ENCODE results near the gene API5. TPM values are rescaled to one million over a fixed set of nuclear protein-coding genes. Genes with fewer than 3 reads are reported as not detected.
A peak's percentile ranks its signal among the peaks of the same experiment; 100 is the strongest.

API5 gene
- total RNA-seq, 1 donor from 2014 or later: 101 TPM

DNA sequence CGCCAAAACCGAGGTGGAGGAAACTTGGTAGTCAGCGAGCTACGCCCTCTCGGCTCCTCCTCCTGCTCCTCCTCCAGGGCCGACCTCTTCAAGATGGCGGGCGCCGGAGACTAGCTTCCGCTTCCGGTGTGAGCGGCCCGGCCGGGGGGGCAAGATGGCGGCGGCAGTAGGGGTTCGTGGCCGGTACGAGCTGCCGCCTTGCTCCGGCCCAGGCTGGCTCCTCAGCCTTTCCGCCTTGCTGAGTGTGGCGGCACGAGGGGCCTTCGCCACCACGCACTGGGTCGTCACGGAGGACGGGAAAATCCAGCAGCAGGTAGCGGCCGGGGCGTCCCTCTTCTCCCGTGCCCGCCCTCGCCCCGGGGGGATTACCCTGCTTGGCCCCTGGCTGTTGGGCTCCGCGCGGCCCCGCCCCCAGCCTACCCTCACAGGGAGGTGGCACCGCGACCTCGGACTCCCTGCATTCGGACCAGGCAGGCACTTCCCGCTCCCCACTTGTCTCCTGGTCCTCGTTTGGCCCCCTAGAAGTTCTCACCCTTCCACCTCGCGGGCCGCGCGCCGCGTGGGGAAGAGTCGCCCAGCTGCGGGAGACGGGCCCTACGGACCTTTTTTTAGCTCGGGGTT lies 47.1 kb downstream of the API5 start, which contains the start of gene TTC17:
Gene TTC17 (plus strand): TSS at position 120 of the 621 bp plus-strand sequence. CDS start 35 bp downstream, at position 155.
- H3K36me3 Mint-ChIP-seq (ENCODE audit: unreplicated experiment): no peaks in the 10 kb centered on the region
- peaks cover 8% of the 10 kb centered on the region for H3K9me3 Mint-ChIP-seq (ENCODE audit: unreplicated experiment)
- TF ChIP-seq, protein P1, sequence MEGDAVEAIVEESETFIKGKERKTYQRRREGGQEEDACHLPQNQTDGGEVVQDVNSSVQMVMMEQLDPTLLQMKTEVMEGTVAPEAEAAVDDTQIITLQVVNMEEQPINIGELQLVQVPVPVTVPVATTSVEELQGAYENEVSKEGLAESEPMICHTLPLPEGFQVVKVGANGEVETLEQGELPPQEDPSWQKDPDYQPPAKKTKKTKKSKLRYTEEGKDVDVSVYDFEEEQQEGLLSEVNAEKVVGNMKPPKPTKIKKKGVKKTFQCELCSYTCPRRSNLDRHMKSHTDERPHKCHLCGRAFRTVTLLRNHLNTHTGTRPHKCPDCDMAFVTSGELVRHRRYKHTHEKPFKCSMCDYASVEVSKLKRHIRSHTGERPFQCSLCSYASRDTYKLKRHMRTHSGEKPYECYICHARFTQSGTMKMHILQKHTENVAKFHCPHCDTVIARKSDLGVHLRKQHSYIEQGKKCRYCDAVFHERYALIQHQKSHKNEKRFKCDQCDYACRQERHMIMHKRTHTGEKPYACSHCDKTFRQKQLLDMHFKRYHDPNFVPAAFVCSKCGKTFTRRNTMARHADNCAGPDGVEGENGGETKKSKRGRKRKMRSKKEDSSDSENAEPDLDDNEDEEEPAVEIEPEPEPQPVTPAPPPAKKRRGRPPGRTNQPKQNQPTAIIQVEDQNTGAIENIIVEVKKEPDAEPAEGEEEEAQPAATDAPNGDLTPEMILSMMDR (IDR thresholded peaks at IDR 0.05; ENCODE audit: partially characterized antibody, unreplicated experiment): no peak
- H3K27me3 Mint-ChIP-seq (ENCODE audit: unreplicated experiment): peaks cover 3% of the 10 kb centered on the region
- H3K4me3 Mint-ChIP-seq (ENCODE audit: unreplicated experiment): peak within 1 kb of the TSS; percentile 97
- H3K4me1 Mint-ChIP-seq (ENCODE audit: low read depth, unreplicated experiment): peaks cover 11% of the 10 kb centered on the region
- peak; percentile 96 for DNase-seq
- peak within 1 kb of the TSS; percentile 91 for H3K27ac Mint-ChIP-seq (ENCODE audit: unreplicated experiment)

DNA sequence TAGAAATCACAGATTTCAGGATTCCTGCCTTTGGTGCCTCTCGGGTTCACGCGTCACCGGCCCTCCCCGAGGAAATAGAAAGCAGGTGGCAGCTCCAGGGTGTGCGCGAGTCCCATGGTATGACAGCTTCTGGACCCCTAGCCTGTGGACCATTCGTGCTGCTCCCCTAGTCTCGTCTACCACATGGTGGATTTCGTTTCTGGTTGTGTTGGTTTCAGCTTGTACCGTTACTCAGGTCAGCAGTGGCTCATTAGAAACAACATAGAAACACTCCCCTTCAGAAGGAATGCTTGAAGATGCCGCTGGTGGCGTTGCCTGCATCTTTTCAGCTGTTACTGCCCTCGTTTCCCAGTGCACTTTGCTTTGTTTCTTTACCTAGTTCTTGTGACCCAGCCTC lies 47.6 kb downstream of the API5 start:
- Mint-ChIP-seq H3K27ac (ENCODE audit: unreplicated experiment) (peak overlapping the region; percentile 91), H3K9me3 (ENCODE audit: unreplicated experiment) (peaks cover 8% of the 10 kb centered on the region), H3K4me3 (ENCODE audit: unreplicated experiment) (peak overlapping the region; percentile 97), H3K27me3 (ENCODE audit: unreplicated experiment) (peaks cover 3% of the 10 kb centered on the region), H3K4me1 (ENCODE audit: low read depth, unreplicated experiment) (peaks cover 11% of the 10 kb centered on the region), H3K36me3 (ENCODE audit: unreplicated experiment) (no peaks in the 10 kb centered on the region)
- TF ChIP-seq, protein P1 (IDR thresholded peaks at IDR 0.05; ENCODE audit: partially characterized antibody, unreplicated experiment): no peak
- no peak for DNase-seq

DNA sequence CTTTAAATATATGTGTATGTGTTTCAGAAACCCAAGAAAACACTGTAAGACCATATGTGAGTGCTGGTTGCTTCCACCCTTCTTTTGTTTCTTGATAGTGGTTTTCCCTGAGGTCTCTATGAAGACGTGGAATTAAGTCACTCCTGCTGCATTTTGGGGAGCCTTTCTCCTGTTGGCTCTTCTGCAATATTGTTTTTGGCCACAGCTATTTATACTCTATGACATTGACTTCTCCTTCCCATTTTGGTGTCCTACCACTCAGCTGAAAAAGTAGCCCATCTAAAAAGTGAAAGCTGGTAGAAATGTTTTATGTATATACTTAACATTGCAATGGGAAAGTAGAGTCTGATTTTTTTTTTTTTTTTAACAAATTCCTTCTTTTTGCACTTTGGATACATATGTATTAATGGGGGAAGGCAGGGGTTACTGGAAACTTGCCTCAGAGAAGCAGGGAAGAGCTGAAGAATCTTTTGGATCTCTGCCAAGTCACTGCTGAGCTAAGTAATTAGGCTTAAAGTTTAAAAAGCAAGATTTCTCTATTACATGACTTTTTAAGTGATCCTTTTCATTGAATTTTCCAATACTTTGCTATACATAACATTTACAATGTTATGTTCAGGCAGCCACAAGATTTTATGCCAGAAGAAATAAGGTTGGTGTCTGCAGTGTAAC lies 48.7 kb downstream of the API5 start:
- Mint-ChIP-seq H3K27ac (ENCODE audit: unreplicated experiment) (no peak overlapping the region), H3K27me3 (ENCODE audit: unreplicated experiment) (peaks cover 3% of the 10 kb centered on the region), H3K4me3 (ENCODE audit: unreplicated experiment) (peak overlapping the region; percentile 97), H3K4me1 (ENCODE audit: low read depth, unreplicated experiment) (peaks cover 11% of the 10 kb centered on the region), H3K36me3 (ENCODE audit: unreplicated experiment) (no peaks in the 10 kb centered on the region), H3K9me3 (ENCODE audit: unreplicated experiment) (peaks cover 8% of the 10 kb centered on the region)
- TF ChIP-seq, protein P1 (IDR thresholded peaks at IDR 0.05; ENCODE audit: partially characterized antibody, unreplicated experiment): no peak
- no peak for DNase-seq

DNA sequence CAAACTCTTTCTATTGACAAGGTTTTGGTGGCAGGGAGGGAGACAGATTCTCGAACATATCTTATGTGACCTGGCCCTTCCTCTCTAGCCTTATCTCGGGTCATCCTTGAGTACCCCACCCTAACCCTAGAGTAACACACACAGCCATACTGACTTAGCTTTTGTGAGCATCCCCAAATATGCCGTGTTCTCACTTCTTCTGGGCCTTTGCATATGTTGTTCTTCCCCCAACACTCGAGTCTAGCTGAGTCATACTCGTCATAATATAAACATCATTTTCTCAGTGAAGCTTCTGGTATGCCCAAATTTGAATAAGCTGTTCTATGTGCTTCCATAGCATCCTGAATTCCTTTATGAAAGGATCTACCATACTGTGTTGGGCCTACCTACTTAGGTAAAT lies 54.9 kb downstream of the API5 start:
- Mint-ChIP-seq H3K27me3 (ENCODE audit: unreplicated experiment) (no peaks in the 10 kb centered on the region), H3K4me1 (ENCODE audit: low read depth, unreplicated experiment) (peaks cover 8% of the 10 kb centered on the region), H3K9me3 (ENCODE audit: unreplicated experiment) (no peaks in the 10 kb centered on the region), H3K36me3 (ENCODE audit: unreplicated experiment) (no peaks in the 10 kb centered on the region), H3K27ac (ENCODE audit: unreplicated experiment) (no peak overlapping the region), H3K4me3 (ENCODE audit: unreplicated experiment) (no peak overlapping the region)
- TF ChIP-seq, protein P1 (IDR thresholded peaks at IDR 0.05; ENCODE audit: partially characterized antibody, unreplicated experiment): no peak
- DNase-seq: no peak
